SK-N-MC (cell line): Measurements from ENCODE around the gene ACO2.

Source experiments
- DNase-seq: peaks from one replicate; pipeline ENCODE4 v3.0.0-alpha.2; 2011; ENCODE audit warnings: low read depth, low spot score
- H3K27ac ChIP-seq: fragments of 200-600 bp; sonication (generic); 2 replicates; pipeline ENCODE4 v1.5.1; 2016; ENCODE audit warnings: mixed run types
- H3K36me3 ChIP-seq: fragments of 200-600 bp; sonication (generic); 2 replicates; pipeline ENCODE4 v1.6.1; 2017; ENCODE audit warnings: antibody characterized with exemption, low read length, mixed read lengths; ENCODE audit not compliant: insufficient read depth
- H3K4me3 ChIP-seq: fragments of 200-600 bp; sonication (generic); 2 replicates; pipeline ENCODE4 v1.5.1; 2016
- H3K9ac ChIP-seq: fragments of 200-600 bp; sonication (generic); 2 replicates; pipeline ENCODE4 v1.8.0; 2017; ENCODE audit warnings: mixed run types, mixed read lengths; ENCODE audit not compliant: insufficient read length
- H3K9me3 ChIP-seq: fragments of 200-600 bp; sonication (generic); 2 replicates; pipeline ENCODE4 v1.6.1; 2017; ENCODE audit warnings: low read depth, mild to moderate bottlenecking, antibody characterized with exemption, low read length, moderate library complexity, mixed read lengths
- EZH2 ChIP-seq: fragments of 200-600 bp; sonication (generic); IDR thresholded peaks from one replicate; pipeline ENCODE4 v1.6.1; 2017; ENCODE audit warnings: antibody characterized with exemption
- FOXP2 ChIP-seq: optimal IDR thresholded peaks from 2 replicates; pipeline ENCODE3; 2011; ENCODE audit warnings: mild to moderate bottlenecking, moderate library complexity; ENCODE audit not compliant: insufficient read depth; ENCODE audit errors: extremely low read length, control extremely low read depth
- POLR2AphosphoS5 ChIP-seq: IDR thresholded peaks from 2 replicates; pipeline ENCODE4 v1.6.1; 2012; ENCODE audit warnings: mild to moderate bottlenecking, low read depth, low read length, borderline replicate concordance

The ACO2 gene

DNA sequence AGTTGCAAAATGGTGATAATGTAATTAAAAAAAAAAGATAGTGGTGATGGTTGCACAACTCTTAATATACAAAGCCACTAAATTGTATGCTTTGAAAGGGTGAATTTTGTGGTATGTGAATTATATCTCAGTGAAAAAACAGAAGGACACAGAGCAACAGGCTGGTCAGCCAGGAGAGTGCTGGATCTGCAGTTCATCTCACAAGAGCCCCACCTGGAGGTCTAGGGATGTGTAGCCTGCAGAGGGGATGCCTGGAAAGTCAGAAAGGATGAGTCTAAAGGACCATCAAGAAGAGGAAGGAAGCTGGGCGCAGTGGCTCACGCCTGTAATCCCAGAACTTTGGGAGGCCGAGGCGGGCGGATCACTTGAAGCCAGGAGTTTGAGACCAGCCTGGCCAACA lies 66.3 kb downstream of the ACO2 start:
- Histone ChIP-seq H3K9ac (no peak overlapping the region), H3K9me3 (no peaks in the 10 kb centered on the region), H3K4me3 (no peak overlapping the region), H3K36me3 (peaks cover 49% of the 10 kb centered on the region), H3K27ac (no peak overlapping the region)
- no peak for DNase-seq
- TF ChIP-seq FOXP2 (no peak), EZH2 (no peak), POLR2AphosphoS5 (no peak)

DNA sequence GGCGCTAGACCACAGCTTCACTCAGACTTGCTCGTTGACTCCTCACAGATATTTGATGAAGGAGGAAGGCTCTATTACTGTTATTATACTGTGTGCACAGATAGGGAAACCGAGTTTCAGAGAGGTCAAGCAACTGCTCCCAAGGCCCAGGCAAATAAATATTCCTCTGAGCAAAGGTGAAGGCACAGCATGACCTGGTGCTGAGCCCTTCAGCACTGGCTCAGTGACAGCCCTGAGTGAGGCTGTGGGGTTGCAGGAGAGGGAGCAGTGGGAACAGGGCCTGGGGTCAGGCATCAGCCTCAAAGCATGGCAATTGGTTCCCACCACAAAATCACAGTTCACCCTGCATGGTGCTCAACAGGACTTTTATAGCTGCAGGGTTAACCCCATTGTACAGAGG lies 68.3 kb downstream of the ACO2 start:
- Histone ChIP-seq H3K9ac (no peak overlapping the region), H3K9me3 (no peaks in the 10 kb centered on the region), H3K27ac (no peak overlapping the region), H3K36me3 (peaks cover 41% of the 10 kb centered on the region), H3K4me3 (no peak overlapping the region)
- no peak for DNase-seq
- TF ChIP-seq FOXP2 (no peak), EZH2 (no peak), POLR2AphosphoS5 (no peak)

DNA sequence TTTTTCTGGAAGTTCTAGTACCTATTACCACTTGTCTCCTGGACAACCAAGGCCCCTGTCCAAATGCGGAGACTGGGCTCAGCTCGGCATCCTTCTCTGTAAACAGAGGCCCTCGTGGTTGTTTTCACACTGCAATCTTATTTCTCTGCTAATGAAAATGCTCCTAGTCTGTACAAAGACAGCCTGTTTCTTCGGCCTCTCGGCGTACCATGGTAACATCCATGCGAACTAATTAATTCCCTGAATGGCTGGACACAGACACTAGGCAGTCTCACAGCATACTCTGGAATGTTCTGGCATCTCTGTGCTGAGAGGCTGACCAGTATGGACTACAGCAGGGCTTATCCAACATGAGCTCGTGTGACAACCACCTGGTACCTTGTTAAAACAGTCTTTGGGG lies 69.7 kb downstream of the ACO2 start:
- Histone ChIP-seq H3K4me3 (no peak overlapping the region), H3K9me3 (no peaks in the 10 kb centered on the region), H3K27ac (no peak overlapping the region), H3K9ac (no peak overlapping the region), H3K36me3 (peaks cover 31% of the 10 kb centered on the region)
- TF ChIP-seq EZH2, result no peak
- no peak for TF ChIP-seq POLR2AphosphoS5
- no peak for TF ChIP-seq FOXP2
- no peak for DNase-seq

DNA sequence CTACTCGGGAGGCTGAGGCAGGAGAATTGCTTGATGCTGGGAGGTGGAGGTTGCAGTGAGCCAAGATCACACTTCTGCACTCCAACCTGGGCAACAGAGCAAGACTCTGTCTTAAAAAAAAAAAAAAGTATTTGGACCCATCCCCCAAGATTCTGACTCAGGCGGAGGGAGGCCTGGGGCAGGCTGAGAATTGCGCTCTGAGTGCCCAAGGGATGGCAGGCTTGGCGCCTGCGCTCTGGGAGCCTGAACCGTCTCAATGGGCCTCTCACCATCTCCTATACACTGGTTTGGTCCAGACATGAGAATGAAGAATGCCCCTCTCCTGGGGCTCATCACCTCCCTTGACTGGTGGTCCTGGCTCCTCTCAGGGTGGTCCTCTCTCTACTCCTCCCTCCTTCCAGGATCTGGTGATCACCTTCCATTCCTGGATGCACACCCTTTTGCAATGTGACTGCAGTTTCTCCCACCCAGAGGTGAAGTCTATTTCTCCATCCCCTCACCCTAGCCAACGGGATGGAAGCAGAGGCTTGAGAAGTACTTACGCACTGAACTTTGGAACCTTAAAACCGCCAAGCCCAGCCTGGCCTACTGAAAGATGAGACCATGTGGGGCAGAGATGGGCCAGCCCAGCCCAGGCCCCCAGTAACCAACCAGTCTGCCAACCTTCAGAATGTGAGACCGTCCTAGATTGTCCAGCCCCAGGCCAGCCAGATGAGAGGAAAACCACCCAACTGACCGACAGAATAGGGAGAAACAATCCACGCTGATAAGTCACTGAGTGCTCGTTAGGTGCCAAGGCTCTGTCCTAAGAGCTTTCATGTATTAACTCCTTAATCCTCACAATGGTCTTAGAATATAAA lies 70.5 kb downstream of the ACO2 start:
- no peak for TF ChIP-seq EZH2
- no peak for TF ChIP-seq FOXP2
- no peak for TF ChIP-seq POLR2AphosphoS5
- H3K36me3 ChIP-seq, result peaks cover 31% of the 10 kb centered on the region

DNA sequence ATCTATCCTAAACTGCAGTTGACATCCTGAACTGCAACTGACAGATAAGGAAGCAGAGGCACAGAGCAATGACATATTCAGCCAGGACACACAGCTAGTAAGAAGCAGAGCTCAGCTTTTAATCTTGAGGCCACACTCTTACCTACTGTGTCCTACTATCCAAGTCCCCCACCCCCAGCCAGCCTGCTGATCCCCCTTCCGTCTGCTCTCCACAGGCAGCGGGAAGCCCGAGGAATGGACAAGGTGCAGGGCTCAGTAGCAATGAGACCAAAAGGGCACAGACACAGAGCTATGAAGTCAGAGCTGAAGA lies 71.0 kb downstream of the ACO2 start:
- DNase-seq, result no peak
- no peak overlapping the region for H3K9ac ChIP-seq
- peaks cover 27% of the 10 kb centered on the region for H3K36me3 ChIP-seq
- no peak overlapping the region for H3K4me3 ChIP-seq
- no peak overlapping the region for H3K27ac ChIP-seq
- no peaks in the 10 kb centered on the region for H3K9me3 ChIP-seq
- no peak for TF ChIP-seq FOXP2

More for the DNA sequence above, 70.5 kb downstream of the ACO2 start:
- Histone ChIP-seq H3K9me3 (no peaks in the 10 kb centered on the region), H3K27ac (0 out of 2 replicates have a peak overlapping the region, but pooled peaks have one; percentile 13), H3K4me3 (no peak overlapping the region), H3K9ac (no peak overlapping the region)
- no peak for DNase-seq

DNA sequence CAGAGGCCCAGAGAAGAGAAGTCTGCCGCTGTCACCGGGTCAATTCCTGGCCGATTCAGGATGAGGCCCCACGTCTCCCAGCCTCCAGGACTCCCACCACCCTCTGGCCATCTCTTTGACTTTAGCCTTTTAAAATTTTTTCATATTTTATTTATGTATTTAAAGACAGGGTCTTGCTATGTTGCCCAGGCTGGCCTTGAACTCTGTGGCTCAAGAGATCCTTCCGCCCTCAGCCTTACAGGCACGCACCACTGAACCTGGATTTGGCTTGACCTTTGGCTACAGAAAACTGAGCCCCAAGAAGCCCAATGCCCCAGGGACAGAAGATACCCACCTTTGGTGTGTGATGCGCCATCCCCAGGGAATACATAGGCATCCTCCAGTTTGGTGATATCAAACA lies 71.4 kb downstream of the ACO2 start:
- H3K36me3 ChIP-seq, result peaks cover 27% of the 10 kb centered on the region
- no peak overlapping the region for H3K27ac ChIP-seq
- TF ChIP-seq EZH2 (no peak), FOXP2 (no peak), POLR2AphosphoS5 (no peak)
- no peaks in the 10 kb centered on the region for H3K9me3 ChIP-seq
- no peak overlapping the region for H3K4me3 ChIP-seq
- H3K9ac ChIP-seq, result no peak overlapping the region
- DNase-seq, result no peak

DNA sequence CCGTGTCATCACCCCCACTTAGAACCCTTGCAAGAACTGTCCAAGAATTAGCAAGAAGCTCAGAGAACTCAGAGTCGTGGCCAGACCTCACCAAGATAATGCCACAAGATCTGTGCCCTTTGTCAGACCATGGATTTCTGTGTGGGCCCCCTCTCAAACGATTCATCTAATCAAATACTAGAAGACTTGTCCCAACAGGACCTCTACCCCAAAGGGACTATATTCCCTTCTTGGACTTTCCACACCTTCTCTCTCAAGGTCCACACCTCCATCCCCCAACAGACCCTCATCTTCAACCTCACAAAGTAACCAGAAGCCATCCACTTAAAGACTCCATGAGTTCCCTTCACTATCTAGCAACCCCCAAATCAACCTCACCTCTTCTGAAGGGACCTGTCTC lies 72.6 kb downstream of the ACO2 start:
- peaks cover 27% of the 10 kb centered on the region for H3K36me3 ChIP-seq
- no peak for TF ChIP-seq EZH2
- TF ChIP-seq POLR2AphosphoS5, result no peak
- no peak for TF ChIP-seq FOXP2
- H3K9ac ChIP-seq, result peak overlapping the region; percentile 37
- peak overlapping the region; percentile 19; the same call in 1 of the 2 replicates for H3K27ac ChIP-seq
- peak overlapping the region; percentile 9; the same call in 1 of the 2 replicates for H3K4me3 ChIP-seq
- no peak for DNase-seq
- no peaks in the 10 kb centered on the region for H3K9me3 ChIP-seq

DNA sequence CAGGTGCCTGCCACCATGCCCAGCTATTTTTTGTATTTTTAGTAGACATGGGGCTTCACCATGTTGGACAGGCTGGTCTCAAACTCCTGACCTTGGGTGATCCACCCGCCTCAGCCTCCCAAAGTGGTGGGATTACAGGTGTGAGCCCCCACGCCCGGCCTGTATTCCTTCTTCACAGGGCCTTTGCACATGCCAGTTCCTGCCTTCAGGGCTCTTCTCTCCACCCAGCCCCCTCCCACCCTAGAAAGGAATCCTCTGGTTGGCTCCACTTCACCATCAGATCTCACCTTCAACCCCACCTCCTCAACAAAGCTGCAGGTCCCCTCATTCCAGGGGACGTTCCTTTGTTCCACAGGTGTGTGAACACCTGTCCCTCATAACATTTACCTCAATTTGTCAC lies 73.3 kb downstream of the ACO2 start:
- H3K9me3 ChIP-seq, result no peaks in the 10 kb centered on the region
- H3K36me3 ChIP-seq, result peaks cover 27% of the 10 kb centered on the region
- H3K27ac ChIP-seq, result no peak overlapping the region
- no peak for TF ChIP-seq FOXP2
- TF ChIP-seq EZH2, result no peak
- no peak for TF ChIP-seq POLR2AphosphoS5
- H3K4me3 ChIP-seq, result peak overlapping the region; percentile 85
- DNase-seq, result no peak
- no peak overlapping the region for H3K9ac ChIP-seq
